Psoas muscle (tissue), 8 donors: ENCODE measurements around the gene TBC1D14. TPM values are rescaled to one million over a fixed set of nuclear protein-coding genes. Genes with fewer than 3 reads are reported as not detected.

ENCODE experiments used
- ATAC-seq, 4 donors: fragments of 200-7000 bp; cut with Tn5 transposase; one replicate each; pipeline ENCODE4 v1.9.1; 2020; ENCODE audit warnings: moderate library complexity in 3 of 4, mild to moderate bottlenecking in 2 of 4
- DNase-seq, 2 donors: peaks; one replicate each; pipeline ENCODE4 v3.0.0-alpha.2; 2020
- H3K27ac ChIP-seq: fragments of 200-600 bp; one replicate; pipeline ENCODE4 v1.8.0; 2022
- H3K27me3 ChIP-seq, 3 donors: fragments of 200-600 bp in 1 of 3; one replicate each; pipeline versions ENCODE4 v1.6.1 to v1.8.0; 2013 to 2022; ENCODE audit warnings: low read length in 2 of 3, mild to moderate bottlenecking in 2 of 3, moderate library complexity in 1 of 3; ENCODE audit not compliant: insufficient read depth in 3 of 3
- H3K36me3 ChIP-seq, 2 donors: fragments of 200-600 bp in 1 of 2; one replicate each; pipeline versions ENCODE4 v1.6.1 to v1.8.0; 2013 to 2022; ENCODE audit warnings: low read depth in 1 of 2, mild to moderate bottlenecking in 1 of 2, moderate library complexity in 1 of 2; ENCODE audit not compliant: insufficient read depth in 1 of 2
- H3K4me1 ChIP-seq: fragments of 200-600 bp; one replicate; pipeline ENCODE4 v1.8.0; 2022
- H3K4me3 ChIP-seq: fragments of 200-600 bp; one replicate; pipeline ENCODE4 v1.8.0; 2022; ENCODE audit warnings: mild to moderate bottlenecking
- H3K9me3 ChIP-seq: fragments of 200-600 bp; one replicate; pipeline ENCODE4 v1.8.0; 2022
- CTCF ChIP-seq: fragments of 200-600 bp; IDR thresholded peaks from one replicate; pipeline ENCODE4 v1.8.0; 2022; ENCODE audit warnings: antibody characterized with exemption
- WGBS, 3 donors: extraction: QIAGEN DNeasy Blood & Tissue Kit; methylation state at CpG; one replicate each; pipeline versions ENCODE4 v1.1.6 to v1.1.7; 2013; 5-methylcytosine and 5-hydroxymethylcytosine counted together
- intact Hi-C, 2 donors: fragments of 100-400 bp; cut with DNase I; formaldehyde crosslinking; loops; one replicate each; pipeline versions ENCODE4 v1.11.0 to v1.14.2; 2022
- polyA plus RNA-seq, 3 donors: library from polyadenylated mRNA; stranded (reverse); fragments of 200-250 nt; gene quantifications; one replicate each; pipeline ENCODE4 v1.2.3, GENCODE V29; 2013
- total RNA-seq, 4 donors: library from RNA; stranded (reverse); fragmentation: NEBNext Ultra II Directional in 2 of 4; extraction: Animal tissue kit (Norgen Biotek cat#: 25700) in 2 of 4; gene quantifications; one replicate each; pipeline versions ENCODE4 v1.2.1 to v1.2.4, GENCODE V29; 2021 to 2023
- donor health status: healthy with polysubstance abuse.
- donor health status: DM: no; HTN: no; CAD: no; lungs with moderate emphysema.
- donor health status: Bipolar disorder and iron deficiency.
- donor health status: healthy.
- donor health status: DM: yes; HTN: yes; CAD: no.
- donor health status: DM: no; HTN: no; CAD: no.
- donor health status: DM: no; HTN: no; CAD: no.
- donor health status: DM: yes; HTN: yes; CAD: no.

TBC1D14 gene
- total and polyA plus RNA-seq, 7 donors, result 14.7 to 45.5 (median 33.1) TPM

DNA sequence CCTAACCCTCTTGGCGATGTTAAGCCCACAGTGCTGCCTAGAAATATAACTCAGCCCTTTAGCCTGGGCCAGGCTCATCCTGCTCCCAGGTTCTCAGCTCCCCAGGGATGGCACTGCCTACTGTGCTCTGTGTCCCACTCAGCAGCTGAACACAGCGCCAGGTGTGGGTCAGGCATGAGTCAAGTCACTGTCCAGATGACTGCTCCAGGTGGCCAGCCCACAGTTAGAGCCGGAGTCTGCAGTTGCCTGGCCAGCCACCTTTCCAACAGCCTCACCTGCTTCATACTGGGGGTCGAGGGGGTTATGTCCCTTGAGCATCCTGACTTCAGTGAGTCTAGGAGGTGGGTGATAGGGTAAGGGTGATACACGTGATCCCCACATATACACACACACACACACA is 48.4 kb downstream of the TBC1D14 start:
- Histone ChIP-seq H3K27me3 (no peaks in the 10 kb centered on the region), H3K27ac (no peak overlapping the region), H3K4me3 (no peak overlapping the region), H3K9me3 (no peaks in the 10 kb centered on the region), H3K4me1 (peaks cover 10% of the 10 kb centered on the region), H3K36me3 (no peaks in the 10 kb centered on the region)
- ATAC-seq (peak in 2 of 4 donors; percentile 37 to 58), DNase-seq (no peak)
- intact Hi-C loops, result no loop called here
- WGBS, 3 donors, result 81 to 93% (median 83%) methylated on average over 5 of the region's 5 CpGs
- no peak for TF ChIP-seq CTCF

DNA sequence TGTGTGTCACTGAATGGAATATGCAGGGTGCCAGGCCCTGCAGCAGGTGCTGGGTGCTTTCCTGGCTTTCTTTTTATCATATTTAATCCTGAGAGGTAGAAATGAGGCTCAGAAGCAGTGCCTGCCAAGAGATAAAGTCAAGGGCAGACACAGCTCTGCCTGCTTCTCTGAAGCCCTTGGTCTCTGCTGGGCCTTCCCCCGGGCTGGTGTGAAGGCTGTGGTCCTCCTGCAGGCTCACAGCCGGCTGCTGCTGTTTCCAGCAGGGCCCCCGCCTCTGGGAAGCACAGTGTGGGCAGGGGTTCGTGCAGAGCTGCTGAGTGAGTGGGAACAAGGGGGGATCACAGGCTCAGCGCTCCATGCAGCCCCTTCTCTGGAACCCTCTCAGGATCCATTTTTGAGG is 49.6 kb downstream of the TBC1D14 start:
- no peaks in the 10 kb centered on the region for H3K27me3 ChIP-seq
- WGBS, 3 donors, result 83 to 93% (median 93%) methylated on average over 5 of the region's 5 CpGs
- no peak for ATAC-seq
- no peaks in the 10 kb centered on the region for H3K9me3 ChIP-seq
- H3K36me3 ChIP-seq, result no peaks in the 10 kb centered on the region
- no peak overlapping the region for H3K4me3 ChIP-seq
- intact Hi-C loops, result no loop called here
- H3K27ac ChIP-seq, result no peak overlapping the region
- no peak for DNase-seq
- H3K4me1 ChIP-seq, result peaks cover 11% of the 10 kb centered on the region
- TF ChIP-seq CTCF, result no peak

- H3K27me3 ChIP-seq, result no peaks in the 10 kb centered on the region
- no peak for TF ChIP-seq CTCF
- WGBS, 3 donors, result 76 to 90% (median 82%) methylated on average over 4 of the region's 4 CpGs
- no peak for DNase-seq
- H3K4me3 ChIP-seq, result no peak overlapping the region
- no peak overlapping the region for H3K27ac ChIP-seq
- intact Hi-C loops, result loop anchor here in 1 of 2 donors (5.0 kb wide), 1 partner anchor 48 kb away; no protein-coding TSS in a partner anchor
- no peaks in the 10 kb centered on the region for H3K36me3 ChIP-seq
- peaks cover 15% of the 10 kb centered on the region for H3K4me1 ChIP-seq
- H3K9me3 ChIP-seq, result no peaks in the 10 kb centered on the region
- ATAC-seq, result no peak
These were observed 50.5 kb downstream of the TBC1D14 start for GRCh38 chr4:6960154-6960553.

- Histone ChIP-seq H3K9me3 (no peaks in the 10 kb centered on the region), H3K27me3 (no peaks in the 10 kb centered on the region), H3K4me1 (peaks cover 21% of the 10 kb centered on the region), H3K4me3 (no peak overlapping the region), H3K27ac (no peak overlapping the region), H3K36me3 (no peaks in the 10 kb centered on the region)
- ATAC-seq (no peak), DNase-seq (no peak)
- no peak for TF ChIP-seq CTCF
- 89 to 95% (median 92%) methylated on average over 20 of the region's 20 CpGs for WGBS, 3 donors
- intact Hi-C loops, result loop anchor here in 1 of 2 donors (5.0 kb wide), 1 partner anchor 49 kb away; no protein-coding TSS in a partner anchor
These were observed 51.2 kb downstream of the TBC1D14 start for GRCh38 chr4:6960628-6961412.
